ENCODE measurements around the gene TMEM134. TPM values are rescaled to one million over a fixed set of nuclear protein-coding genes. Genes with fewer than 3 reads are reported as not detected.

TMEM134 gene
- polyA plus RNA-seq, 1 experiment: 30.6 TPM

GRCh38 chr11:67433536-67434394, 35.3 kb downstream of the TMEM134 start:
- CTCF ChIA-PET: no interaction called here
- Histone ChIP-seq H3K36me3 (ENCODE audit: control insufficient read depth, insufficient read depth, low read length) (peaks cover 35% of the 10 kb centered on the region), H3K4me3 (ENCODE audit: low read depth, low read length) (no peak overlapping the region), H3K27me3 (ENCODE audit: control insufficient read depth, insufficient read depth, low read length) (no peaks in the 10 kb centered on the region)
- no peak for DNase-seq (ENCODE audit: low read depth)
- POLR2A ChIA-PET: no interaction called here
- no peak for TF ChIP-seq CTCF (IDR thresholded peaks at IDR 0.05; ENCODE audit: insufficient read depth, low read depth, low read length)

- ChIA-PET POLR2A (no interaction called here), CTCF (no interaction called here)
- Histone ChIP-seq H3K4me3 (ENCODE audit: low read depth, low read length) (no peak overlapping the region), H3K27me3 (ENCODE audit: control insufficient read depth, insufficient read depth, low read length) (no peaks in the 10 kb centered on the region), H3K36me3 (ENCODE audit: control insufficient read depth, insufficient read depth, low read length) (peaks cover 33% of the 10 kb centered on the region)
- no peak for DNase-seq (ENCODE audit: low read depth)
- TF ChIP-seq CTCF (IDR thresholded peaks at IDR 0.05; ENCODE audit: insufficient read depth, low read depth, low read length): no peak
Measured at GRCh38 chr11:67432655-67433349, 36.2 kb downstream of the TMEM134 start.

- peaks cover 32% of the 10 kb centered on the region for H3K36me3 ChIP-seq (ENCODE audit: control insufficient read depth, insufficient read depth, low read length)
- POLR2A ChIA-PET: no interaction called here
- no peaks in the 10 kb centered on the region for H3K27me3 ChIP-seq (ENCODE audit: control insufficient read depth, insufficient read depth, low read length)
- CTCF ChIA-PET: no interaction called here
- no peak for TF ChIP-seq CTCF (IDR thresholded peaks at IDR 0.05; ENCODE audit: insufficient read depth, low read depth, low read length)
- no peak overlapping the region for H3K4me3 ChIP-seq (ENCODE audit: low read depth, low read length)
- no peak for DNase-seq (ENCODE audit: low read depth)
Measured at GRCh38 chr11:67431346-67432249, 37.5 kb downstream of the TMEM134 start.

GRCh38 chr11:67429722-67430121, 39.3 kb downstream of the TMEM134 start:
- POLR2A ChIA-PET: no interaction called here
- DNase-seq (ENCODE audit: low read depth): no peak
- no peak for TF ChIP-seq CTCF (IDR thresholded peaks at IDR 0.05; ENCODE audit: insufficient read depth, low read depth, low read length)
- Histone ChIP-seq H3K36me3 (ENCODE audit: control insufficient read depth, insufficient read depth, low read length) (peaks cover 27% of the 10 kb centered on the region), H3K27me3 (ENCODE audit: control insufficient read depth, insufficient read depth, low read length) (no peaks in the 10 kb centered on the region), H3K4me3 (ENCODE audit: low read depth, low read length) (no peak overlapping the region)
- CTCF ChIA-PET: interaction anchor here (0.7 kb wide), 1 partner anchor 60 kb away, joined by 3 read pairs; no protein-coding TSS in a partner anchor
